ENCODE data around the gene ACADS. TPM values are rescaled to one million over a fixed set of nuclear protein-coding genes. Genes with fewer than 3 reads are reported as not detected.

ACADS gene
- total RNA-seq, 6 donors from 2014 or later: 24.1 to 43.1 (median 32.9) TPM

DNA sequence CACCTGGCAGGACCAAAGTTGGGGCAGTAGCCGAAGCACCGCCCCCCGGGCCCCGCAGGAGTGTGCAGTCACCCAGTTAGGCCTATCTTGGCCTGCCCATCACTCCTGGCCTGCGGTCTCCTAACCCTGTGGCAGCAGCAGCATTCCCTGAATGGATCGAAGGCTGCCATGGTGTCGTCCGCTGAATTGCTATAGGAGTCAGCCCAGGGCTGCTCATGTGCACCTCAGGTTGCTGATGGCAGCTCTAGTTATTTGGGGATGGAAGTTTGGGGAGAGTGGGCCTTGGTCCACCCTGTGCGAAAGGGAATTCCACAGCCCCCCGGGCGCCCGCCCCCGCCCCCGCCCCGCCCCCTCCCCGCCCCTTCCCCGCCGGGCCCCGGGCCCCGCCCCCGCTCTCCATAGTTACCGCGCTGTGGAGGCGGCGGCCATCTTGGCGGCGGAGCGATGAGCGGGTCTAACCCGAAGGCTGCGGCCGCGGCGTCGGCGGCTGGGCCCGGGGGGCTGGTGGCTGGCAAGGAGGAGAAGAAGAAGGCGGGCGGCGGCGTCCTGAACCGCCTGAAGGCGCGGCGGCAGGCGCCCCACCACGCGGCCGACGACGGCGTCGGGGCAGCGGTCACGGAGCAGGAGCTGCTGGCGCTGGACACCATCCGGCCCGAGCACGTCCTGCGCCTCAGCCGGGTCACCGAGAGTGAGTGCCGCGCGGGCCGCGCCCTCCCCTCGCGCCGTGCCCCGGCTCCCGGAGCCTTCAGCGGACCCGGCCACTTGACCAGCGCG lies 15.4 kb upstream of the ACADS start, which contains the start of gene UNC119B:
Gene UNC119B, plus strand, starts transcription at position 428 of the 774 bp plus-strand sequence. Its CDS starts 17 bp downstream, at position 445.
- H3K36me3 ChIP-seq: peaks cover 0 to 19% (median 11%) of the 10 kb centered on the region in 4 donors
- H3K27ac ChIP-seq: peak within 1 kb of the TSS; percentile 68 to 94 (median 85)
- WGBS, 2 donors: 2 to 6% methylated on average over 4 to 39 of the region's 76 CpGs
- H3K4me1 ChIP-seq: peaks cover 16 to 29% (median 26%) of the 10 kb centered on the region in 4 donors
- H3K9me3 ChIP-seq: no peaks in the 10 kb centered on the region
- ATAC-seq (ENCODE audit: low FRiP score in 2 of 2) (peak; percentile 84 to 96), DNase-seq (peak; percentile 69 to 95)
- peak in 2 of 4 donors; percentile 34 to 70 for TF ChIP-seq POLR2A (IDR thresholded peaks at IDR 0.05)
- TF ChIP-seq POLR2AphosphoS5 (IDR thresholded peaks at IDR 0.05): peak; percentile 28 to 65
- no peak for TF ChIP-seq EP300 (IDR thresholded peaks at IDR 0.05)
- TF ChIP-seq, protein P1, sequence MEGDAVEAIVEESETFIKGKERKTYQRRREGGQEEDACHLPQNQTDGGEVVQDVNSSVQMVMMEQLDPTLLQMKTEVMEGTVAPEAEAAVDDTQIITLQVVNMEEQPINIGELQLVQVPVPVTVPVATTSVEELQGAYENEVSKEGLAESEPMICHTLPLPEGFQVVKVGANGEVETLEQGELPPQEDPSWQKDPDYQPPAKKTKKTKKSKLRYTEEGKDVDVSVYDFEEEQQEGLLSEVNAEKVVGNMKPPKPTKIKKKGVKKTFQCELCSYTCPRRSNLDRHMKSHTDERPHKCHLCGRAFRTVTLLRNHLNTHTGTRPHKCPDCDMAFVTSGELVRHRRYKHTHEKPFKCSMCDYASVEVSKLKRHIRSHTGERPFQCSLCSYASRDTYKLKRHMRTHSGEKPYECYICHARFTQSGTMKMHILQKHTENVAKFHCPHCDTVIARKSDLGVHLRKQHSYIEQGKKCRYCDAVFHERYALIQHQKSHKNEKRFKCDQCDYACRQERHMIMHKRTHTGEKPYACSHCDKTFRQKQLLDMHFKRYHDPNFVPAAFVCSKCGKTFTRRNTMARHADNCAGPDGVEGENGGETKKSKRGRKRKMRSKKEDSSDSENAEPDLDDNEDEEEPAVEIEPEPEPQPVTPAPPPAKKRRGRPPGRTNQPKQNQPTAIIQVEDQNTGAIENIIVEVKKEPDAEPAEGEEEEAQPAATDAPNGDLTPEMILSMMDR (IDR thresholded peaks at IDR 0.05): no peak
- H3K4me3 ChIP-seq: peak within 1 kb of the TSS; percentile 74 to 99 (median 88)
- H3K27me3 ChIP-seq: no peaks in the 10 kb centered on the region

DNA sequence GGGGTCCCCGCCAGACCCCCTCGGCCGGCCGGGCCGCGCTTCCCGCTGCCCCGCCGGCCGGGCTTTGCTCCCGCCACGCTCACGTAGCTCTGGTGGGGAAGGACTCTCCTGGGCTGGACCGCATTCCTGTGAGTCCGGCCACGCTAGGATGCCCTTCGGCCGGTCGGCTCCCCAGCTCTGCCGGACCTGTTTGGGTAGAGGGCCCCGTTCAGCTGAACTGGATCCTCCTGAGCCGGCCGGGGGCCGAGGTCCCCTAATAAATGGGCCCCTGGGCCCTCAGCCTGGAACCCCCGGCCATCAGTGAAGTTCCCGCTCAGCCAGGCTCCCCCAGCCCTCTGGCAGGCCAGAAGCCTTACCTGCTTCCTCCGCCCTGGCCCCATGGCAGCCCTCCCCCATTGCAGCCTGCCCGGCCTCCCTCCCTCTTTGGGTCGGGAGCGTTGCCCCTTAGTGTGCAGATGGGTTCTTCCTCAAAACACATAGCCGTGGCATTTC lies 14.8 kb upstream of the ACADS start:
- peak overlapping the region; percentile 68 to 94 (median 85) for H3K27ac ChIP-seq
- H3K9me3 ChIP-seq: no peaks in the 10 kb centered on the region
- peak in 1 of 2 donors; percentile 51 for DNase-seq
- TF ChIP-seq EP300 (IDR thresholded peaks at IDR 0.05) (no peak), POLR2A (IDR thresholded peaks at IDR 0.05) (no peak), POLR2AphosphoS5 (IDR thresholded peaks at IDR 0.05) (no peak)
- TF ChIP-seq, protein P1 (IDR thresholded peaks at IDR 0.05): no peak
- 0 to 3% methylated on average over 5 to 10 of the region's 31 CpGs for WGBS, 2 donors
- ATAC-seq (ENCODE audit: low FRiP score in 2 of 2): peak; percentile 13 to 40
- H3K36me3 ChIP-seq: peaks cover 0 to 22% (median 16%) of the 10 kb centered on the region in 4 donors
- peak overlapping the region; percentile 74 to 99 (median 88) for H3K4me3 ChIP-seq
- no peaks in the 10 kb centered on the region for H3K27me3 ChIP-seq
- peaks cover 16 to 29% (median 26%) of the 10 kb centered on the region in 4 donors for H3K4me1 ChIP-seq

DNA sequence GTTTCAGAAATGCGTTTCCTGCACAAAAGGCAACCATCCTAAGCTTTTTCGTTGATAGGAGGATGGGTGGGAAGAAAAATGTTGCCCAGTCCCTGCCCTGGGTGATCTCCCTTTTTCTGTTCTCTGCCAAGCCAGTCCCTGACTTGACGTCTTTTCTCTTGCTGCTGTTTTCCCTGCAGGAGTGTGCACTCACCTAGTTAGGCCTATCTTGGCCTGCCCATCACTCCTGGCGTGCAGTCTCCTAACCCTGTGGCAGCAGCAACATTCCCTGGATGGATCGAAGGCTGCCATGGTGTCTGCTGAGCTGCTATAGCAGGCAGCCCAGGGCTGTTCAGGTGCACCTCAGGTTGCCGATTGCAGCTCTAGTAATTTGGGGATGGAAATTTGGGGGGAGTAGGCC lies 14.2 kb upstream of the ACADS start:
- no peak for DNase-seq
- H3K4me1 ChIP-seq: peaks cover 16 to 29% (median 26%) of the 10 kb centered on the region in 4 donors
- WGBS, 2 donors: 42 to 45% methylated on average over 6 of the region's 6 CpGs
- no peaks in the 10 kb centered on the region for H3K27me3 ChIP-seq
- H3K9me3 ChIP-seq: no peaks in the 10 kb centered on the region
- H3K27ac ChIP-seq: peak overlapping the region in 2 of 4 donors; percentile 93 to 94
- no peak for ATAC-seq (ENCODE audit: low FRiP score in 2 of 2)
- TF ChIP-seq POLR2AphosphoS5 (IDR thresholded peaks at IDR 0.05) (no peak), POLR2A (IDR thresholded peaks at IDR 0.05) (no peak), EP300 (IDR thresholded peaks at IDR 0.05) (no peak)
- TF ChIP-seq, protein P1 (IDR thresholded peaks at IDR 0.05): no peak
- peaks cover 0 to 28% (median 20%) of the 10 kb centered on the region in 4 donors for H3K36me3 ChIP-seq
- H3K4me3 ChIP-seq: peak overlapping the region in 3 of 4 donors; percentile 74 to 99 (median 85)

DNA sequence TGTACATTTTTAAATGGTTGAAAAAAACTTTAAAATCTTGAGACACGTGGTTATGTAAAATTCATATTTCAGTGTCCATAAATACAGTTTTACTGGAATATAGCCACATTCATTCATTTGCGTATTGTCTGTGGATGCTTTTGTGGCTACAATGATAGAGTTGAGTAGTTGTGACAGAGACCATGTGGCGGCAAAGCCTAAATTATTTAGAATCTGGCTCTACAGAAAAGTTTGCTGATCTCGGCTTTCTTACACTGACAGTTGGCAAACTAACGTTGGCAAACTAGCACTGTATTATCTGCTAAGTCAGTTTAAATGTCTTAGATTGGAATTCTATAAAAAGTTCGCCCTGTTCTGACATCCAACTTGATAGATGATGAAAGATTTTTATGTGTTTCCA lies 13.0 kb upstream of the ACADS start:
- 76 to 78% methylated on average over 6 of the region's 6 CpGs for WGBS, 2 donors
- no peaks in the 10 kb centered on the region for H3K9me3 ChIP-seq
- TF ChIP-seq POLR2AphosphoS5 (IDR thresholded peaks at IDR 0.05) (no peak), EP300 (IDR thresholded peaks at IDR 0.05) (no peak), POLR2A (IDR thresholded peaks at IDR 0.05) (no peak)
- TF ChIP-seq, protein P1 (IDR thresholded peaks at IDR 0.05): no peak
- ATAC-seq (ENCODE audit: low FRiP score in 2 of 2) (no peak), DNase-seq (no peak)
- peaks cover 16 to 29% (median 26%) of the 10 kb centered on the region in 4 donors for H3K4me1 ChIP-seq
- H3K36me3 ChIP-seq: peaks cover 0 to 40% (median 31%) of the 10 kb centered on the region in 4 donors
- H3K27me3 ChIP-seq: no peaks in the 10 kb centered on the region
- no peak overlapping the region for H3K4me3 ChIP-seq
- no peak overlapping the region for H3K27ac ChIP-seq

Measured in upper lobe of left lung (tissue), 6 donors.